ENCODE data around the gene GLT8D2.

GLT8D2 gene, protein sequence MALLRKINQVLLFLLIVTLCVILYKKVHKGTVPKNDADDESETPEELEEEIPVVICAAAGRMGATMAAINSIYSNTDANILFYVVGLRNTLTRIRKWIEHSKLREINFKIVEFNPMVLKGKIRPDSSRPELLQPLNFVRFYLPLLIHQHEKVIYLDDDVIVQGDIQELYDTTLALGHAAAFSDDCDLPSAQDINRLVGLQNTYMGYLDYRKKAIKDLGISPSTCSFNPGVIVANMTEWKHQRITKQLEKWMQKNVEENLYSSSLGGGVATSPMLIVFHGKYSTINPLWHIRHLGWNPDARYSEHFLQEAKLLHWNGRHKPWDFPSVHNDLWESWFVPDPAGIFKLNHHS

DNA sequence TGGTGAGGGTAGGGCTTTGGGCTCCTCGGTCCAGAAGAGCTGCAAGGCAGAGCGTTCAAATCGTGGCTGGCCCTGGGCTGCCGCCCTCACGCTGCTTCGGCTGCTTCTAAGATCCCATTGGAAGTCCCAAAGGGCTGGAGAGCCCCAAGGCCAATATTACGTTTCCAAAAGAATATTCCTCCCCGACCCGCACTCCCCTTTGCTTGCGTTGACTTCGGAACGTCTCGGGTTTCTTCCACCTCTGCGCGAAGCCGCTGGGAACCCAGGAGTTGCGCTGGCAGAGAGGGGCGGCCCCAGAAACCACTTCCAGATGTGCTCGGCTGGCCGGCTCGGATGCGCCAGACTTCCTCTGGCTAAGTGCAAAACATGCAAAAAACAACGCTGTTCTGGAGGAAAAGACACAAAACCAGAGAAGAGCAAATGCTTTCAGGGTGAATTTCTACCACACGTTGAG lies at the start of gene GLT8D2:
GLT8D2 (minus strand) TSS at position 285 of the 454 bp plus-strand sequence. CDS start 30,539 bp downstream, outside the sequence.
- no peak for DNase-seq

- DNase-seq: no peak
Observed at GRCh38 chr12:104097954-104098353, 48.0 kb upstream of the GLT8D2 start.

DNA sequence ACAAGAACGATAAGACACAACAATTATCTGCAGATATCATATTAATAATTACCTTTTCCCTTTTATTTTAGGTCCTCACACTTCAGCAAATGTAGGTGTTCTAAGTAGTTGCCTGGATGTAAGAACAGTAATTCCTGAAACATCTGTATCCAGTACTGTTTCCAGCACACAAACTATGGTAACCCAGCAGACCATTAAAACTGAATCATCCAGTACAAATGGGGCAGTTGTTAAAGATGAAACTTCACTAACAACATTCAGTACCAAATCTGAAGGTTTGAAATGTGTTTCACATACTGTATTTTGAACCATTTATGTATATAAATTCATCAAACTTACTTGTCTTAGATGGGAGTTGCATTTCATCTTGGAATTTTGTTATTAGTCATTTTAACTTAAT lies 45.3 kb upstream of the GLT8D2 start:
- DNase-seq: no peak

DNA sequence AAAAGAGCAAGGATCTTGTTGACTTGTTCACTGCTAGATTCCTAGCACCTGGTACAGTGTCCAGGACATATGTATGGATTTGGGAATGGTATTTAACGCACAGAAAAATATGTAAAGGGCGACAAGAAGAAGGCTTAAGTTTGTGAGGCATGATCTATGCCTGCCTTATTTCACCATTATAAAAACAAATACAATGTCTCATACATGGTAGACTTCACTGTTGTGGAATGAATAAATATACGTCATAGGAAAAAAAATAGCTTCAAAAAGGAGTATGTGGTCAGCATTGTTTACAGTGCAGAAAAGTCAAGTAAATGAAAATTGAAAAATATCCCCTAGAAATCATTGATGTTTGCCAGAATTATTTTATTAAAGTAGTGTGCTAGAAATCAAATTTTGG lies 44.3 kb upstream of the GLT8D2 start:
- DNase-seq: no peak

DNA sequence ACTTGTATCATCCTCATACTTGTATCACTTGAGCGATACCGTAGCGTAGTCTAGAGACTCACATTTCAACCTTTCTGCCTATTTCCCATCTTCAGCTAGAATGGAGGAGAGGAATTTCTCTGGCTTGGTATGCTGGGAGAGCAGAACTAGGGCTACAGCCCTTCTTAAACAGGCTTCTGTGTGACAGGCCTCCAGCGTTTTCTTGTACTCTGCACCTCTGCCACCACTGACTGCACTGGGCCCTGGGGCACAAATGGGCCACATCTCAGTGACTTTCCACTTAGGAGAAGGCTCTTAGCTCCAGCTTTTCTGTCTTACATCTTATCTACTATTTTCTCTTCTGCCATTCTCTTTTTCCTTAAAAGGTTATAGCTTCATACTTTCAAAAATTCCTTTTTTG lies 41.1 kb upstream of the GLT8D2 start:
- no peak for DNase-seq

DNA sequence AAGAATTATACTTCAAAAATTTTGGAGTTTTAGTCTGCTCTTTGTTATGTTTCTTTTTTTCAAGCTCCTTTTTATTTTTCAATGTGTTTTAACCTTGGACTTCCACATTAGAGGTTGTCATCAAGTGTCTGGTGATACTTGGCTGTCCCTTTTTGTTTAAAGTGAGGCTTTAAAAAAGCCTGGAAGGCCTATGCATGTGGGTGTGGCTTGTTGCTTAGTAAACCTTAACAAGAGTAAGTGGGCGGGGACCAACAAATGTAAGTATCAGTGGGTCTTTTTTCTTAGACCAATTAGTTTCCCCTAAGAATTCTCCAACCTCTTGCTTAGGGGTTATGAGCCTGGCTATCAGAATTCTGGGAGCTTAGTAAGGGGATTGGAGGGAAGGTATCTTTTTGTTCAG lies 40.7 kb upstream of the GLT8D2 start:
- no peak for DNase-seq

- DNase-seq: peak; percentile 9
Observed at GRCh38 chr12:104083769-104084475, 33.9 kb upstream of the GLT8D2 start.

- DNase-seq: no peak
Observed at GRCh38 chr12:104080764-104081163, 30.8 kb upstream of the GLT8D2 start.

- no peak for DNase-seq
Observed at GRCh38 chr12:104079024-104079423, 29.0 kb upstream of the GLT8D2 start.

GRCh38 chr12:104073699-104074098 lies 23.7 kb upstream of the GLT8D2 start:
- no peak for DNase-seq

GRCh38 chr12:104072099-104072498 lies 22.1 kb upstream of the GLT8D2 start:
- DNase-seq: no peak

- DNase-seq: no peak
Observed at GRCh38 chr12:104064842-104065427, 14.9 kb upstream of the GLT8D2 start.

DNA sequence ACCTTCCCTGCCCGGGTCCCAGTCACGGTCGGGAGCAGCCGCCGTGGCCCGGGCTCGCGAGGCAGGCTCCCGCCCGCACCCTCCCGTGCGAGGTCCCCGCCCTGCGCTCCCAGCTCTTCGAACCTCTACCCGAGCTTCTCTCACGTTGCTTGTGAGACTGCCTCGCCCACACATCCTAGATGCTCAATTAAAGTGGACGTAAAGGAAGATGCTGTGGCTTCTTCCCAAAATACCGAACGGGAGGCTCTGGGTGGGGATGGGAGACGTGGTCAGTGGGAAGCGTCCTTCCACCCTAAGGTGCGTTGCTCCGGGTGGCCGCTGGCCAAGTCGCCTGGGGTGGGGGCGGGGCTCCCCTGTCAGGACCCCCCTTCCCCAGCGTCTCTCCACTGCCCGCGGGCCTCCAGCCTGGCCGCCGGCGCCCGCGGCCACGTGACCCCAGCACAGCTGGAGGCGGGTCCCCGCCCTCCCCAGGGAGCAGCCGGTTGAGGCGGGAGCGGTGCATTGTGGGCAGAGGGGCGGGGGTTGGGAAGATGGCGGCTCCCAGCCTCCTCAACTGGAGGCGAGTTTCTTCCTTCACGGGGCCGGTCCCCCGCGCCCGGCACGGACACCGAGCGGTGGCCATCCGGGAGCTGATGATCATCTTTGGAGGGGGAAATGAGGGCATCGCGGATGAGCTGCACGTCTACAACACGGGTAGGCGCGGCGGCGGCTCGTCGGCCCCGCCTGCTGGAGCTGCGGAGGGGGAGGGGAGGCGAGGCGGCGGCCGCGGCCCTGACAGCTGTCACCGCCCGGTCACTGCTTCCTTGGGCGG lies 14.2 kb upstream of the GLT8D2 start, which contains the start of gene HCFC2:
HCFC2 (plus strand) TSS at position 501 of the 811 bp plus-strand sequence; CDS start at position 531, 30 bp downstream.
- DNase-seq: peak; percentile 91

DNA sequence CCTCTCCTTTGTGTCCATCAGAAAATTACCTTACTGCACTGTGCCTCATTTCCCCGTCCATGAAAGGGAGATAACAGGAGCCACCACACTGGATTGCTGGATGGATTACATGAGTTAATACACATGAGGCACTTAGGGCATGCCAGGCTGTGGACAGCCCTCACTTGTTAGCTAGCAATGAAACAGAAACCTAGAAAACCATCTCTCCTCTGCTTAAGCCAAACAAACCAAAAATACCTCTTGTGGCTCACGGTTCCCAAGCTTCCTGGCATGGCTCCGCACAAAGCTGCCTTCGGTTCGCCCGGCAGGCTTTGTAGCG lies 13.7 kb upstream of the GLT8D2 start:
- no peak for DNase-seq

DNA sequence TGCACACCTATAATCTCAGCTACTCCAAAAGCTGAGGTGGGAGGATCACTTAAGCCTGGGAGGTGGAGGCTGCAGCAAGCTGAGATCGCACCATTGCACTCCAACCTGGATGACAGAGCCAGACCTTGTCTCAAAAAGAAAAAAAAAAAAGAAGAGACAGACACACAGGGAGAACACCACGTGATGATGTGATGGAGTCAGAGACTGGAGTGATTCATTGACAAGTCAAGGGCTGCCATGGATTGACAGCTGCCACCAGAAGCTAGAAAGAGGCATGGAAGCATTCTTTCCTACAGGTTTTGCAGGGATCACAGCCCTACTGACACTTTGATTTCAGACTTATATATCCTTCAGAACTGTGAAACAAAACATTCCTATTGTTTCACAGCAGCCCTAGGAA lies 10.8 kb upstream of the GLT8D2 start:
- no peak for DNase-seq

DNA sequence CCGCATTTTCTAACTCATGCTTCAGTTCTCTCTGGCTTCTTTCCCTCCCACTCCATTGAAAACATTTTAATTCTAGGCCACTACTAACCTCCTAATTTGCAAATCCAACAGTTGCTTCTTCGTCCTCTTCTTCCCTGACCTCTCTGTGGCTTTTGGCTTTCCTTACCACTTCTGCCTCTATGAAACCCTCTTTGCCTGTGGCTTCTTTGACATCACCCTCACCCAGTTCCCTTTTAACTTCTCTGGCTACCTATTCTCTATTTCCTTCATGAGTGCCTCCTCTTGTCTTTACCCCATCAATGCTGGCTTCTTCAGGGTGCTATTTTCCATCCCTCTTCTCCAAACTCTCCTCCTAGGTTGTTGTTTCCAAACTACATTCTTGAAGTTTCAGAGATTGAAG lies 10.0 kb upstream of the GLT8D2 start:
- no peak for DNase-seq

DNA sequence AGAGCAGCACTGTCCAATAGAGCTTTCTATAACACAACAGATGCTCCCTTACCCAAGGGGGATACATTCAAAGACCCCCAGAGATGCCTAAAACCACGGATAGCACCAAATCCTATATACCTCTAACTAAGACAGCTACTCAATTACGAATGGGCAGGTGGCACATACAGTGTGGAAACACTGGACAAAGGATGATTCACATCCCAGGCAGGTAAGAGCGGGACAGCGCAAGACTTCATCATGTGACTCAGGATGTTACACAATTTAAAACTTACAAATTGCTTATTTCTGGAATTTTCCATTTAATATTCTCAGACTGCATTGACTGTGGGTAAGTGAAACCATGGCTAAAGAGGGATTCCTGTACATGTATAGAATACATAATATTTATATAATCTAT lies 8.8 kb upstream of the GLT8D2 start:
- no peak for DNase-seq

- DNase-seq: no peak
Observed at GRCh38 chr12:104057771-104058197, 7.8 kb upstream of the GLT8D2 start.

GRCh38 chr12:104056419-104056972 lies 6.5 kb upstream of the GLT8D2 start:
- DNase-seq: no peak

DNA sequence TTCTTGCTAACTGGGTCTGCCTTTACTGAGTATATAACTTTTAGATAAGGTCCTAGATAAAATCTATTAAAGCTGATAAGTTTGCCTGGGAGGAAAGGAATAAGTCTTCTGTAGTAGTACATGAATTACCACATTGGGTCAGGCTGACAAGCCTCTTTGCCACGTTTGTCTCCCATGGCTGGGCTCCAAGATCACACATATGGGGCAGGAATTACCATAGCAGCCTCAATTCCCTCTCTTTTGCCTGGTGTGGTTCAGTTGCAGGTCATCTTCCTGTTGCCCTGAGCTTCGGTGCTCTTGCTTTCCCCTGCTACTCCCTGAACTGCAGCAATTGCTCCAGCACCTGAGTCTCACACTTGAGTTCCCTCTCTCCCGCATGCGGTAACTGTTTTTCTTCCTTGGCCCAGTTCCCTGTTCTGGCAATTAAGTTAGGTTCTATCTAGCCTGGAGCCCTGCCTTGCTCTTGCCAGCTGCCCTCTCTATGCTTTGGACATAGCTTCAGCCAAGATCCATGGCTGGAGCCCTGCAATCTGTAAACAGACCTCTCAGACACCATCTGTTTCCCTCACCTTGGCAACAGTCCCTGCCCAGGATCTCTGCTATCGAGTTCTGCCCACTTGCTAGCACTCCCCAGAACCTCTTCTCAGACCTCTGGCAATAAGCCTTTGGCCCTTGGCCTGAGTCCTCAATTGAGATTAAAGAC lies 5.8 kb upstream of the GLT8D2 start:
- DNase-seq: no peak

DNA sequence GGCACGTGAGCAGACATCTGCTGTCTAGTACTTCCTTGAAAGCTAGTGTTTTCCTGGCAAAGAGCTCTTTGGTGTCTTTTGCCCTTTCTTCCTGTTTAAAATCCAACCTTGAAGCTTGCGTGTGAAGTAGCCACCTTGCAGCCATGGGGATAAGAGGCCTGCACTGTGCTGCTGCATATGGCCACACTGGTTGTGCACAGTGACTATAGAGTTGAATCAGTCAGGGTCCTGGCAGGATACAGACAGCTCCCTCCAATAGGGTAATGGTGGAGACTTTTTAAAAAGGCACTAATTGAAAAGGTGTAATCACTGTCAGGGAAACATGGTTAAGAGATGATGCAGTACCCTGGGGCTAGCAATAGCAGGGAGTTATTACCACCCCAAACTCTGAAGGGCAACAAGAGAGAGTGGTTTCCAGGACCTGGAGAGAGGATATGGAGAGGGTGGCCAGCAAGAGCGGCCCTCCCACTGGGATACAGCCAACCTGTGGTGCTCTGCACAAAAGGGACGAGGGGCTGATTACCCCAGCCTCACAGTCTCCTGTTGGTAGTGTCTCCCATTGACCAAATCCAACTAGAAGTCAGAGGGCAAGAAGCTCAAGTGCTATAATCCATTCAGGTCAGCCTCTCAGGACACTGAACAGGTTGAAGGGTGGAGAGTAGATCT lies 4.8 kb upstream of the GLT8D2 start:
- no peak for DNase-seq

DNA sequence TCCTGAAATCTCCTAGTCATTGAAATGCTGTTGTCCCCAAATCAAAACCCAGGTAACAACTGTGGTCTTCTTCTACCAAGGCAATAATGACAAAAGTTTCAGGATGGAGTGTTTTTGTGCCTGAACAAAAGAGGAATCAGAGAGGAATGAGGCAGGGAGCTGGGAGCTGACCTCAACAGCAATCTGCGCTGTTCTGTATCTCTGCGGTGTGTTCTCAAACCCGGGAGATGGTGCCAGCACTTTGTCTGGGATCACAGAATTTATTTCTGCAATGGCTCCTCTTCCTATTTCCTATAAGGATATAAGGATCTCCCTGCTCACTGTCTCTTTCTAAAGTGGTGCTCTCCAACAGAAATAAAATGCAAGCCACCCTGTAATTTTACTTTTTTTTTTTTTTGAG lies 449 bp upstream of the GLT8D2 start:
- no peak for DNase-seq
